Left ventricle myocardium inferior (tissue), 1 donor: ENCODE results near the gene IQCK. TPM values are rescaled to one million over a fixed set of nuclear protein-coding genes. Genes with fewer than 3 reads are reported as not detected.

Source experiments
- DNase-seq: peaks from one replicate; pipeline ENCODE4 v3.0.0-alpha.2; 2020
- H3K27ac ChIP-seq: fragments of 200-600 bp; replicated peaks from 2 replicates; pipeline ENCODE4 v1.8.0; 2021
- H3K27me3 ChIP-seq: fragments of 200-600 bp; 2 replicates; pipeline ENCODE4 v1.8.0; 2021; ENCODE audit warnings: low read depth
- H3K36me3 ChIP-seq: fragments of 200-600 bp; 2 replicates; pipeline ENCODE4 v1.8.0; 2021
- H3K4me1 ChIP-seq: fragments of 200-600 bp; 2 replicates; pipeline ENCODE4 v1.8.0; 2021
- H3K4me3 ChIP-seq: fragments of 200-600 bp; 2 replicates; pipeline ENCODE4 v1.8.0; 2021; ENCODE audit warnings: mild to moderate bottlenecking, moderate library complexity
- H3K9me3 ChIP-seq: fragments of 200-600 bp; replicated peaks from 2 replicates; pipeline ENCODE4 v1.8.0; 2021
- intact Hi-C: fragments of 100-400 bp; cut with micrococcal nuclease; formaldehyde crosslinking; loops from one replicate; pipeline ENCODE4 v1.11.0; 2022
- total RNA-seq: library from RNA; stranded (reverse); fragmentation: NEBNext Ultra II Directional; extraction: Animal tissue kit (Norgen Biotek cat#: 25700); gene quantifications from one replicate; pipeline ENCODE4 v1.2.1, GENCODE V29; 2021
- TF ChIP-seq, protein P1 (sequence below): fragments of 200-600 bp; IDR thresholded peaks from 2 replicates; pipeline ENCODE4 v1.8.0; 2021; ENCODE audit warnings: antibody characterized with exemption, mild to moderate bottlenecking, borderline replicate concordance
- donor health status: DM: no; HTN: yes; CAD: no; lungs with severe emphysema.

Gene IQCK
- total RNA-seq, 1 donor from 2014 or later, result 6.0 TPM

DNA sequence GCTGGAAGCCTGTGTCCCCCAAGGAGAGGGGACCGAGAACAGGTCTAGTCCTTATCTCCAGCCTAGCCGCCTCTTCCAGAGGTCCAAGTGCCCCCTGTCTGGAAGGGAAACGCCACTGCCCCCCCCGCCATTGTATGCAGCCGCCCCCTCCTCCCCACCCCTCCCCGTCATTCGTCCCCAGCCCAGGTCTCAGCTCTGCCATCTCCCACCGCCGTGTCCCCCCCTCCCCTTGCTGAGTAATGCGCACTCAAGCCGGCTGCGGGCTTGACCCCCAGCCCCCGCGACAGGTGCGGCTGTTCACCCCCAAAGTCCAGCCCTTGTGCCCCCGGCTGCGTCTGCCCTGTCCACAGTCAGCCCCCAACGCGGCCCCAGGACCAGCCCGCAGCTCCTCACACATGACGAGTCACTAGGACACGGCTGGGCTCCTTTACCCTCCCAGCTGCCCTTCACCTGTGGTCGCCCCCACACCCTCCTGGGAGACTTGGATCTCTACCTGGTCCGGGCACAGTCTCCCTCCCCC lies 166.0 kb downstream of the IQCK start:
- TF ChIP-seq, protein P1, sequence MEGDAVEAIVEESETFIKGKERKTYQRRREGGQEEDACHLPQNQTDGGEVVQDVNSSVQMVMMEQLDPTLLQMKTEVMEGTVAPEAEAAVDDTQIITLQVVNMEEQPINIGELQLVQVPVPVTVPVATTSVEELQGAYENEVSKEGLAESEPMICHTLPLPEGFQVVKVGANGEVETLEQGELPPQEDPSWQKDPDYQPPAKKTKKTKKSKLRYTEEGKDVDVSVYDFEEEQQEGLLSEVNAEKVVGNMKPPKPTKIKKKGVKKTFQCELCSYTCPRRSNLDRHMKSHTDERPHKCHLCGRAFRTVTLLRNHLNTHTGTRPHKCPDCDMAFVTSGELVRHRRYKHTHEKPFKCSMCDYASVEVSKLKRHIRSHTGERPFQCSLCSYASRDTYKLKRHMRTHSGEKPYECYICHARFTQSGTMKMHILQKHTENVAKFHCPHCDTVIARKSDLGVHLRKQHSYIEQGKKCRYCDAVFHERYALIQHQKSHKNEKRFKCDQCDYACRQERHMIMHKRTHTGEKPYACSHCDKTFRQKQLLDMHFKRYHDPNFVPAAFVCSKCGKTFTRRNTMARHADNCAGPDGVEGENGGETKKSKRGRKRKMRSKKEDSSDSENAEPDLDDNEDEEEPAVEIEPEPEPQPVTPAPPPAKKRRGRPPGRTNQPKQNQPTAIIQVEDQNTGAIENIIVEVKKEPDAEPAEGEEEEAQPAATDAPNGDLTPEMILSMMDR, result no peak
- H3K27ac ChIP-seq, result peak overlapping the region; percentile 97
- intact Hi-C loops, result loop anchor here (10.0 kb wide), 1 partner anchor 249 kb away; no protein-coding TSS in a partner anchor
- no peaks in the 10 kb centered on the region for H3K9me3 ChIP-seq
- H3K4me1 ChIP-seq, result peaks cover 70% of the 10 kb centered on the region
- H3K36me3 ChIP-seq, result peaks cover 19% of the 10 kb centered on the region
- peak; percentile 23 for DNase-seq
- no peaks in the 10 kb centered on the region for H3K27me3 ChIP-seq
- H3K4me3 ChIP-seq, result peak overlapping the region; percentile 93

DNA sequence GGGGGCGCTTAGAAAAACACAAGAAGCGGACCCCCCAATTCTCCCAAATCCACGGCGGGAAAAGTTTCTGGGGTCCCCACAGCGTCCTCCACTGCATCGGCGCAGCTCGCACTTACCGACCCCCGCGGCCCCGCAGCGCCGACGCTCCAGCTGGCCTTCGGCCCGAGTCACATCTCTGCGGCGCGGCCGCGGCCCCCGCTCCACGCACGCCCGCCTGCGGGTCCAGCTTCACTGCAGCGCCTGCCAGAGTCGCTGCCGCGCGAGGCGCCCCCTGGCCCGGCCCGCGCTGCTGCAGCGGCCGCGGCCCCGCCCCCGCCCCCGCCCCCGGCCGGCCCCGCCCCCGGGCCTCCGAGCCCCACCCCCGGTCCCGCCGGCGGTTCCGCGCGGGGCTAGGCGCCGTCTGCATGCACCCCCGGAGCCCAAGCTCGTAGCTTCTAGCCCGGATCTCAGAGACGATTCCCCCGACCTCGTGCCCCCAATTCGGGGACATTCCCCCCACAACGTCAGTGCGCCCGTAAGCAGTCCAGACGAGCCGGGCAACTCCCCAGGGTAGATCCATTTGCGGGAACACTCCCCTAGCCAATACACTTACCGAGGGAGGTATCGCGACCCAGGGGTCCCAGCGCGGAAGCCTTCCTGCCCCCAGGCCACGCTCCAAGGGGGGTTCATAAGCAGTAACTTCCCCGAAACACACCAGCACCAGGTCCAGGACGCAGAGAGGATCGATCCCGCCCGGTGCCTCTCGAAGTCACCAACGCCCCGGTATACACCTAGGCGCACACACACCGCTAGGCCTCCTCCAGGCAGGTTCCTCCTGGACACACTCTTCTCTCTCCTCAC lies 166.8 kb downstream of the IQCK start, which contains the start of gene GPRC5B:
TSS of gene GPRC5B (minus strand) at position 238 of the 840 bp plus-strand sequence. CDS start 12,003 bp downstream, outside the sequence.
- peak; percentile 63 for DNase-seq
- Histone ChIP-seq H3K27ac (peak within 1 kb of the TSS; percentile 97), H3K36me3 (peaks cover 16% of the 10 kb centered on the region), H3K9me3 (no peaks in the 10 kb centered on the region), H3K4me1 (peaks cover 61% of the 10 kb centered on the region), H3K27me3 (no peaks in the 10 kb centered on the region), H3K4me3 (peak within 1 kb of the TSS; percentile 93)
- intact Hi-C loops, result loop anchor here (10.0 kb wide), 1 partner anchor 250 kb away; no protein-coding TSS in a partner anchor
- TF ChIP-seq, protein P1, result peak; percentile 31

- peak; percentile 27 for DNase-seq
- intact Hi-C loops, result loop anchor here (2.0 to 10.0 kb wide), 2 partner anchors 251 to 283 kb away; no protein-coding TSS in a partner anchor
- peak overlapping the region; percentile 93 for H3K4me3 ChIP-seq
- no peaks in the 10 kb centered on the region for H3K27me3 ChIP-seq
- peak overlapping the region; percentile 33 for H3K27ac ChIP-seq
- TF ChIP-seq, protein P1, result no peak
- H3K4me1 ChIP-seq, result peaks cover 54% of the 10 kb centered on the region
- H3K36me3 ChIP-seq, result peaks cover 8% of the 10 kb centered on the region
- no peaks in the 10 kb centered on the region for H3K9me3 ChIP-seq
Measured at GRCh38 chr16:19885451-19886072, 167.5 kb downstream of the IQCK start.

DNA sequence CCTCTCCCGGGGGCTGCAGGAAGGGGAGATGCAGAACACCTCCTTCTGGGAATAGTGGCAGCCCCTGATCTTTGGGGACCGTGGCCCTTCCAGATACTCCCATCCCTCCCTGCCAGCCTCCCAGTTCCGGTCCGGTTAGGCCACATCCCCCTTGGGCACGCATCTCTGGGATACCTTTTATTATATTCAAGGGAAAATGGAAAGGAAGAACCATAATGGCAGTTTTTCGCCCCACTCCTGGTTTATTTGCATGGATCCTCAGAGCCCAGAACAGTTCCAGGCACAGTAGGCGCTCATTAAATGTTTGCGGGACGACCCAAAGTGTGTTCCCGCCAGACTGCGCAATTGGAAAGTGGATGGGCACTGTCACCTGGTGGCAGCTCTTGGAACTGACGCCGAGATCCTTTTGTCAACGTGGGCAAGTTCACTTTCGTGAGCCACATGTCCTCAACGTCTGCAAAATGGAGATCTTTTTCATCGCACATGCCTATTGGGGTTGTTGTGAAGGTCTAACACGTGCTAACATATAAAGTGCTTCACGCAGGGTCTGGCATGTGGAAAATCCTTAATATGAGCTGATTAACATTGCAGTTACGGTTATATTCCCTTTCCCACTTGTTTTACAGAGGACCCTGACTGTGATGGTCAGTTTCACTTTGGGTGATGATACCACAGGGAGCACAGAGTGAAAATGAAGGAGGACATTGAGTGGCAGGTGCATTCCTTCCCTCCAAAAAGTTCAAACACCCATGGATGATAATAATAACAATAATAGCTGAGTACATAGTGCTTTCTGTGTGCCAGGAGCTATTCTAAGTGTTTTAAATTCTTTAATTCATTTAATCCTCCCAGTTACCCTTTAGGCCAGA lies 168.2 kb downstream of the IQCK start:
- H3K27me3 ChIP-seq, result no peaks in the 10 kb centered on the region
- peak overlapping the region; percentile 33 for H3K27ac ChIP-seq
- H3K9me3 ChIP-seq, result peaks cover 5% of the 10 kb centered on the region
- TF ChIP-seq, protein P1, result peak; percentile 100
- peak overlapping the region; percentile 93 for H3K4me3 ChIP-seq
- peaks cover 5% of the 10 kb centered on the region for H3K36me3 ChIP-seq
- intact Hi-C loops, result loop anchor here (2.0 to 10.0 kb wide), 2 partner anchors 252 to 284 kb away; no protein-coding TSS in a partner anchor
- DNase-seq, result peak; percentile 76
- peaks cover 47% of the 10 kb centered on the region for H3K4me1 ChIP-seq
